HEK293 (cell line): ENCODE measurements around the gene ATXN7.

Experiments used
- CTCF ChIA-PET: fragments of 350-600 bp; formaldehyde crosslinking; extraction: SDS; loops from one replicate; lab custom pipeline; 2021; ENCODE audit warnings: antibody characterized with exemption; lab: Yijun Ruan, JAX
- POLR2A ChIA-PET: fragments of 300-600 bp; formaldehyde crosslinking; extraction: SDS; loops from one replicate; lab custom pipeline; 2020; ENCODE audit warnings: antibody characterized with exemption, inconsistent platforms; lab: Yijun Ruan, JAX
- H3K27ac ChIP-seq: fragments of 200-500 bp; sonication (Bioruptor generic); 2 replicates; pipeline ENCODE4 v1.5.1; 2014; ENCODE audit warnings: low read depth, low read length, control low read depth, inconsistent platforms; ENCODE audit errors: extremely low read depth
- H3K36me3 ChIP-seq, 2 experiments: fragments of 200-500 bp in 1 of 2; sonication (Bioruptor generic) in 1 of 2; 1 replicate in 1 of 2; 2 replicates in 1 of 2; pipeline ENCODE4 v1.5.1; 2014 to 2017; ENCODE audit warnings: inconsistent platforms in 2 of 2, low read length in 2 of 2; ENCODE audit not compliant: control insufficient read depth in 2 of 2, insufficient read depth in 1 of 2
- H3K4me1 ChIP-seq: fragments of 200-500 bp; sonication (Bioruptor generic); 2 replicates; pipeline ENCODE4 v1.5.1; 2014; ENCODE audit warnings: mild to moderate bottlenecking, low read length, inconsistent platforms; ENCODE audit not compliant: control insufficient read depth, insufficient read depth
- H3K4me3 ChIP-seq: 2 replicates; pipeline ENCODE4 v1.5.1; 2011; ENCODE audit warnings: low read depth, mild to moderate bottlenecking, control low read depth, low read length, moderate library complexity
- H3K9me3 ChIP-seq: fragments of 200-500 bp; sonication (Bioruptor generic); 2 replicates; pipeline ENCODE4 v1.5.1; 2014; ENCODE audit warnings: low read depth, low read length, inconsistent platforms; ENCODE audit not compliant: control insufficient read depth, insufficient read depth
- PRDM1 ChIP-seq: fragments of 450-650 bp; formaldehyde crosslinking; IDR thresholded peaks from 2 replicates; pipeline ENCODE4; 2016; ENCODE audit warnings: missing biosample characterization, missing genetic modification characterization
- SALL2 ChIP-seq: fragments of 450-650 bp; formaldehyde crosslinking; IDR thresholded peaks from 2 replicates; pipeline ENCODE4 v1.5.0; 2017; ENCODE audit warnings: missing biosample characterization, mild to moderate bottlenecking, missing genetic modification characterization, borderline replicate concordance
- SETDB1 ChIP-seq: IDR thresholded peaks from one replicate; pipeline ENCODE4 v1.6.1; 2017; ENCODE audit warnings: mild to moderate bottlenecking, low read length, moderate library complexity, mixed read lengths; ENCODE audit not compliant: insufficient read length
- ZBTB7A ChIP-seq: fragments of 450-650 bp; formaldehyde crosslinking; IDR thresholded peaks from 2 replicates; pipeline ENCODE4 v1.5.1; 2016; ENCODE audit warnings: low read depth, missing biosample characterization, missing genetic modification characterization
- ZBTB8A ChIP-seq: fragments of 450-650 bp; formaldehyde crosslinking; IDR thresholded peaks from 2 replicates; pipeline ENCODE4 v1.5.1; 2016; ENCODE audit warnings: missing biosample characterization, missing genetic modification characterization
- ZNF341 ChIP-seq: fragments of 450-650 bp; formaldehyde crosslinking; IDR thresholded peaks from 2 replicates; pipeline ENCODE4; 2016; ENCODE audit warnings: low read depth, missing biosample characterization, missing genetic modification characterization
- ZNF596 ChIP-seq: fragments of 450-650 bp; IDR thresholded peaks from 2 replicates; pipeline ENCODE4 v1.5.0; 2018; ENCODE audit warnings: missing biosample characterization, mild to moderate bottlenecking, missing genetic modification characterization, moderate library complexity
- ZNF660 ChIP-seq: fragments of 450-650 bp; IDR thresholded peaks from 2 replicates; pipeline ENCODE4 v1.5.1; 2018; ENCODE audit warnings: missing biosample characterization, mild to moderate bottlenecking, missing genetic modification characterization
- ZNF747 ChIP-seq: fragments of 450-650 bp; formaldehyde crosslinking; IDR thresholded peaks from 2 replicates; pipeline ENCODE4 v1.5.1; 2016; ENCODE audit warnings: missing biosample characterization, missing genetic modification characterization
- TF ChIP-seq, protein P1 (sequence below): fragments of 450-650 bp; formaldehyde crosslinking; IDR thresholded peaks from 2 replicates; pipeline ENCODE4 v1.5.1; 2016; ENCODE audit warnings: missing biosample characterization, missing genetic modification characterization
- TF ChIP-seq, protein P2 (sequence below): fragments of 450-650 bp; formaldehyde crosslinking; IDR thresholded peaks from 2 replicates; pipeline ENCODE4 v1.5.1; 2017; ENCODE audit warnings: missing biosample characterization, missing genetic modification characterization
- TF ChIP-seq, protein P3 (sequence below): fragments of 450-650 bp; formaldehyde crosslinking; optimal IDR thresholded peaks from 2 replicates; pipeline ENCODE3; 2016; ENCODE audit warnings: missing biosample characterization, mild to moderate bottlenecking, missing genetic modification characterization

Gene ATXN7

DNA sequence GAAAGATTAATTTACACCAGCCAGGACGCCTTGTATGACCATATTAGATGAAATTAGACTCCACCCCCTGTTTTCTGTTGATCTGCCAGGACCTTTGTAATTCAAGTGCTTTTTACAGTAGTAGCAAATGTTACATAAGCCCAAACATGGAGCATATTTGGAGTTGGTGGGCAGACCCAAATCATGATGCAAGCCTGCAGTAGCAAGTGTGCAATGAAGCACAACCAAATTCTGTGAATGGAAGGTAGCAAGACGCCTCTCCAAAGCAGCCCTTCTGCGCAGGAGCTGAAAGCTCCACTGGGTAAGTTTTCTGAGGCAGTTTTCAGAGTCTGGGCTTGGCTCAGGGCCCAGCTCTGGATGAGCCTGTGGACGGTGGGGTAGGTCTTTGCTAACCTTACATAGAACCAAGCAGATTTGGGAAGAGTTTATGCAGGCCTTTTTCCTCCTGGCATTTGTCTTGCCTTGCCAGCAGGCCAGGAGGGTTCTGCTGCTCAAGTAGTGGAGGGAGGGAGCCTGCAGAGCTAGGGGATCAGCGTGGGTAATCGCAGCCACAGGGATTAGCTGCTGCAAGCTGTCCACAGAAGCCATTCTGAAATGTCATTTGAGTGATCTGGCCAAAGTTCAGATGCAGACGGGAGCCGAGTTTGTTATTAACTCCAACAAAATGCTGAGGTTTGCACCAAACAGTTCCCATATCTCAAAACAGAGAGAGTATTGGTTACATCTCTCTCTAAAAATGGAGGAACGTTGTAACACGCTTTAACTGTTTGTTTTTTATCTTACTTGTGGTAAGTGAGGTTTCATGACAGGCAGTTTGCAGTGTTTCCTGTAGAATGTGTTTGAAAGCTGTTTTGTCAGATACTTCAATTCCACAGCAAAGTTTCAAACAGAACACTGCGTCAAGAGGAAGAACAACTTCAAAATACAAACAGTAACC, 104.3 kb downstream of the ATXN7 start (continued):
- TF ChIP-seq, protein P1, sequence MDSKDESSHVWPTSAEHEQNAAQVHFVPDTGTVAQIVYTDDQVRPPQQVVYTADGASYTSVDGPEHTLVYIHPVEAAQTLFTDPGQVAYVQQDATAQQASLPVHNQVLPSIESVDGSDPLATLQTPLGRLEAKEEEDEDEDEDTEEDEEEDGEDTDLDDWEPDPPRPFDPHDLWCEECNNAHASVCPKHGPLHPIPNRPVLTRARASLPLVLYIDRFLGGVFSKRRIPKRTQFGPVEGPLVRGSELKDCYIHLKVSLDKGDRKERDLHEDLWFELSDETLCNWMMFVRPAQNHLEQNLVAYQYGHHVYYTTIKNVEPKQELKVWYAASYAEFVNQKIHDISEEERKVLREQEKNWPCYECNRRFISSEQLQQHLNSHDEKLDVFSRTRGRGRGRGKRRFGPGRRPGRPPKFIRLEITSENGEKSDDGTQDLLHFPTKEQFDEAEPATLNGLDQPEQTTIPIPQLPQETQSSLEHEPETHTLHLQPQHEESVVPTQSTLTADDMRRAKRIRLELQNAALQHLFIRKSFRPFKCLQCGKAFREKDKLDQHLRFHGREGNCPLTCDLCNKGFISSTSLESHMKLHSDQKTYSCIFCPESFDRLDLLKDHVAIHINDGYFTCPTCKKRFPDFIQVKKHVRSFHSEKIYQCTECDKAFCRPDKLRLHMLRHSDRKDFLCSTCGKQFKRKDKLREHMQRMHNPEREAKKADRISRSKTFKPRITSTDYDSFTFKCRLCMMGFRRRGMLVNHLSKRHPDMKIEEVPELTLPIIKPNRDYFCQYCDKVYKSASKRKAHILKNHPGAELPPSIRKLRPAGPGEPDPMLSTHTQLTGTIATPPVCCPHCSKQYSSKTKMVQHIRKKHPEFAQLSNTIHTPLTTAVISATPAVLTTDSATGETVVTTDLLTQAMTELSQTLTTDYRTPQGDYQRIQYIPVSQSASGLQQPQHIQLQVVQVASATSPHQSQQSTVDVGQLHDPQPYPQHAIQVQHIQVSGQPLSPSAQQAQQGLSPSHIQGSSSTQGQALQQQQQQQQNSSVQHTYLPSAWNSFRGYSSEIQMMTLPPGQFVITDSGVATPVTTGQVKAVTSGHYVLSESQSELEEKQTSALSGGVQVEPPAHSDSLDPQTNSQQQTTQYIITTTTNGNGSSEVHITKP: peak; percentile 71
- TF ChIP-seq, protein P2, sequence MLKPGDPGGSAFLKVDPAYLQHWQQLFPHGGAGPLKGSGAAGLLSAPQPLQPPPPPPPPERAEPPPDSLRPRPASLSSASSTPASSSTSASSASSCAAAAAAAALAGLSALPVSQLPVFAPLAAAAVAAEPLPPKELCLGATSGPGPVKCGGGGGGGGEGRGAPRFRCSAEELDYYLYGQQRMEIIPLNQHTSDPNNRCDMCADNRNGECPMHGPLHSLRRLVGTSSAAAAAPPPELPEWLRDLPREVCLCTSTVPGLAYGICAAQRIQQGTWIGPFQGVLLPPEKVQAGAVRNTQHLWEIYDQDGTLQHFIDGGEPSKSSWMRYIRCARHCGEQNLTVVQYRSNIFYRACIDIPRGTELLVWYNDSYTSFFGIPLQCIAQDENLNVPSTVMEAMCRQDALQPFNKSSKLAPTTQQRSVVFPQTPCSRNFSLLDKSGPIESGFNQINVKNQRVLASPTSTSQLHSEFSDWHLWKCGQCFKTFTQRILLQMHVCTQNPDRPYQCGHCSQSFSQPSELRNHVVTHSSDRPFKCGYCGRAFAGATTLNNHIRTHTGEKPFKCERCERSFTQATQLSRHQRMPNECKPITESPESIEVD (tag by site-specific recombination): 0 out of 2 replicates have a peak, but pooled peaks have one; percentile 32
- TF ChIP-seq SETDB1 (no peak), ZNF747 (tag by site-specific recombination) (no peak), ZBTB8A (tag by site-specific recombination) (peak; percentile 21; the same call in 1 of the 2 replicates), ZNF660 (tag by site-specific recombination) (0 out of 2 replicates have a peak, but pooled peaks have one; percentile 38), ZNF341 (tag by site-specific recombination) (peak; percentile 62), ZNF596 (tag by site-specific recombination) (peak; percentile 33; the same call in 1 of the 2 replicates)
- TF ChIP-seq, protein P3, sequence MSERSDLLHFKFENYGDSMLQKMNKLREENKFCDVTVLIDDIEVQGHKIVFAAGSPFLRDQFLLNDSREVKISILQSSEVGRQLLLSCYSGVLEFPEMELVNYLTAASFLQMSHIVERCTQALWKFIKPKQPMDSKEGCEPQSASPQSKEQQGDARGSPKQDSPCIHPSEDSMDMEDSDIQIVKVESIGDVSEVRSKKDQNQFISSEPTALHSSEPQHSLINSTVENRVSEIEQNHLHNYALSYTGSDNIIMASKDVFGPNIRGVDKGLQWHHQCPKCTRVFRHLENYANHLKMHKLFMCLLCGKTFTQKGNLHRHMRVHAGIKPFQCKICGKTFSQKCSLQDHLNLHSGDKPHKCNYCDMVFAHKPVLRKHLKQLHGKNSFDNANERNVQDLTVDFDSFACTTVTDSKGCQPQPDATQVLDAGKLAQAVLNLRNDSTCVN (tag by site-specific recombination): no peak
- TF ChIP-seq, all 188 proteins: peak for 17

DNA sequence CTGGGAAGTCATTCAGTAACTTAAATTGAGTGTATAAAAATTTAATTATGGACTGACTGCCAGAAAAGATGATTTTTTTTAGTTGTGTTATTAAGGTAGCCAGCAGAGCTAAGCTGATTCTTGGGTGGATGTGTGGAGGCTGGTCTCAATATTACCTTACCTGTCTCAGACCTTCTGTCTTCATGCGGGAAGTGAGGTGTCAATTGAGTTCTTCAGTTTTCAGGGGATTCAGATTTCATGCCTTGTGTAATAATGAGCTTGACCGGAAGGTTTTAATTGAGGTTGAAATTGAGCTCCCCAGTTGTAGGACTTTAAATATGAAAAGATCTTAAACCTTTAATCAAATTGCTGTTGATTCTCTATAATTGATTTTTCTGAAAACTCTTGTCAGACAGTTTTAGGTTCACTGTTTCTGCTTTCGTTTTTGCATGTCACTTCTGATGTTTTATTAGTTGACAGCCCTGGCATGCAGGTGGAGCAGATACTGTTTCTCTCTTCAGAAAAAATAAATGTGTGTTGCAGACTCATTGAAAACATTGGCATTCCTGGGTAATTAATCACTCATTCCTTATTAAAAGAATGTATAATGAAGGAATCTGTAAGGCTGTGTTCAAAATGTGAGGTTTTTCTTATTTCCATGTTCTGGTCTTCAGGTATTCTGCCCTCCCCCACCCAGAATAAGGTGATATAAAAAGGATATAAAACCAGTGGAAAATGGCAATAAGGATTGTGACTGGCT, 105.1 kb downstream of the ATXN7 start:
- no peak overlapping the region for H3K27ac ChIP-seq
- H3K9me3 ChIP-seq: no peaks in the 10 kb centered on the region
- no peak overlapping the region for H3K4me3 ChIP-seq
- H3K4me1 ChIP-seq: peaks cover 30% of the 10 kb centered on the region
- POLR2A ChIA-PET: no interaction called here
- peaks cover 0 to 4% of the 10 kb centered on the region in 2 experiments; a peak in 1 of 3 replicates for H3K36me3 ChIP-seq
- CTCF ChIA-PET: interaction anchor here (0.6 to 2.5 kb wide), 3 partner anchors 14 to 91 kb away, joined by 3 to 10 read pairs (median 3); no protein-coding TSS in a partner anchor
- no peak for TF ChIP-seq ZBTB7A (tag by site-specific recombination)

DNA sequence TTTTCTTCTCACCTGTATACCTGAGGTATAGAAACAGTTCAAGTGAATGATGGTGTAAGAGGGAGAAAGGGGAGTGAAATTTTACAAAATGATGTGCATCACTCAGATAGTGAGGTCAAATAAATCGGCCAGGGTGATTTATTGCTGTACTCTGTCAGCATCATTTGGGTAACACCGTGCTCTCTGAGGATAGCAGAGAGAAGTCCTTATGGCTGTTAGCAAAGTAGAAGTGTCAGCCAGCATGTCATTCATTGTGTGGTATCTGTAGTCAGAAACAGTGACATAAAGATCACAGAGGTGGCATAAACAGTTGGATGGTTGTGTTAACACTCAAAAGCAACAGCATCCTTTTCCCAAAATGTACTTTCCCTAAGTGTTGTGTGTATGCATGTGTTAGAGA, 106.2 kb downstream of the ATXN7 start:
- Histone ChIP-seq H3K9me3 (no peaks in the 10 kb centered on the region), H3K27ac (no peak overlapping the region), H3K4me1 (peaks cover 27% of the 10 kb centered on the region), H3K36me3 (peaks cover 0 to 4% of the 10 kb centered on the region in 2 experiments; a peak in 1 of 3 replicates), H3K4me3 (no peak overlapping the region)
- TF ChIP-seq PRDM1 (peak; percentile 35; the same call in 1 of the 2 replicates), SALL2 (tag by site-specific recombination) (no peak)
- POLR2A ChIA-PET: no interaction called here
- CTCF ChIA-PET: interaction anchor here (1.2 to 2.5 kb wide), 2 partner anchors 13 to 24 kb away, joined by 3 to 10 read pairs; no protein-coding TSS in a partner anchor
